Measurements from ENCODE around the gene FSHR.

GRCh38 chr2:48933828-48934497, 220.4 kb downstream of the FSHR start:
- TF ChIP-seq CTCF (IDR thresholded peaks at IDR 0.05) (no peak), POLR2A (IDR thresholded peaks at IDR 0.05) (no peak)

Measured in lower leg skin (tissue), 3 donors.